ENCODE measurements around the gene ZHX3. TPM values are rescaled to one million over a fixed set of nuclear protein-coding genes. Genes with fewer than 3 reads are reported as not detected.

The ZHX3 gene
- 9.0 and 38.4 TPM in 2 replicates for total RNA-seq

GRCh38 chr20:41317546-41318270, at the start of gene ZHX3:
TSS of gene ZHX3 (minus strand) at chr20:41317731. CDS start at chr20:41204916, 112,815 bp downstream.

GRCh38 chr20:41366546-41367392, 49.2 kb upstream of the ZHX3 start, which contains the start of gene EMILIN3:
TSS of gene EMILIN3 (minus strand) at chr20:41366818. CDS start at chr20:41366634, 184 bp downstream.

GRCh38 chr20:41340327-41341055, 23.0 kb upstream of the ZHX3 start, which contains the start of gene LPIN3:
TSS of gene LPIN3 (plus strand) at chr20:41340821. CDS start at chr20:41345804, 4,983 bp downstream.

GRCh38 chr20:41136680-41137613, 180.6 kb downstream of the ZHX3 start, which contains the start of gene PLCG1:
TSS of gene PLCG1 (plus strand) at chr20:41137543. CDS start at chr20:41137642, 99 bp downstream.

Small RNAs within 50 kb of the gene (small RNA-seq; reads per million reads assigned to genes)
- gene AL022394.1 (ENCODE audit: low replicate concordance) (not detected), gene MIR6871 (ENCODE audit: low replicate concordance) (not detected), gene RN7SL615P (ENCODE audit: low replicate concordance) (not detected)

Other genes starting within 250 kb of the ZHX3 start
- 59.5 and 81.0 TPM in 2 replicates for gene PLCG1, start 180.2 kb downstream of the ZHX3 start, total RNA-seq
- gene LPIN3, start 23.1 kb upstream of the ZHX3 start, total RNA-seq, result 5.5 and 7.7 TPM in 2 replicates
- under 0.01 TPM in 1 of 2 replicates, not detected in the other for gene EMILIN3, start 49.1 kb upstream of the ZHX3 start, total RNA-seq